ENCODE measurements around the gene DYNLT2B. TPM values are rescaled to one million over a fixed set of nuclear protein-coding genes. Genes with fewer than 3 reads are reported as not detected.
A peak's percentile ranks its signal among the peaks of the same experiment; 100 is the strongest.

DYNLT2B gene
- total and polyA plus RNA-seq, 9 donors = 7.7 to 30.2 (median 9.5) TPM

DNA sequence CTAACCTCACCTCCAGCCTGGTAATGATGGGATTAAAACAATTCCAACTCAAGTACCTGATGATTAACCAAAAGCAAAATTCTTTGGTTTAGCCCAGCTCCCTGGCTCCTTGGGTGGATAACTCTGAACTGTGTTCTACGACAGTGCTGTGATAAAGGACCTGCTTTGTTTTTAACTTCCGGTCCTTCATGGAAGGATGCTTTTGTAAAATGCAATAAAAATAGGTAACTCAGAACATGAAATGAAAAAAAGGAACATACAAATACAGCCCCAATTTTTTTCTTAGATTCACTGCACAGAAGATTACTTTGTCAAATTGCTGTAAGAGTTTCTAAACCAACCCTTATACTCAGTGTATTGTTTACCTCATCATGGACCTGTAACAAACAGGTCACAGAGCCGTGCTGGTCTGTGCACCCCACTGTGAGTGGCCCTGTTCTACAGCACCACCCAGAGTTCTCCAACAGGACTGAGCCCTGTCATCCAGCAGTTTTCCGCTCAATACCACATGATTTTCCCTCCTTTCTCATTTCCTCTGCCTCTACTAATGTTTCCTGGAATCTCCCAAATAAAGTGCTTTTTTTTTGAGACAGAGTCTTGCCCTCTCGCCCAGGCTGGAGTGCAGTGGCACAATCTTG is 25.6 kb downstream of the DYNLT2B start:
- 80 to 85% (median 82%) methylated on average over 5 of the region's 5 CpGs for WGBS, 3 donors
- Histone ChIP-seq H3K27me3 (no peaks in the 10 kb centered on the region), H3K9me3 (no peaks in the 10 kb centered on the region), H3K36me3 (no peaks in the 10 kb centered on the region), H3K27ac (no peak overlapping the region), H3K4me1 (ENCODE audit: insufficient read depth) (no peaks in the 10 kb centered on the region), H3K4me3 (no peak overlapping the region)
- intact Hi-C loops (cut with DNase I) = no loop called here
- TF ChIP-seq, protein P1, sequence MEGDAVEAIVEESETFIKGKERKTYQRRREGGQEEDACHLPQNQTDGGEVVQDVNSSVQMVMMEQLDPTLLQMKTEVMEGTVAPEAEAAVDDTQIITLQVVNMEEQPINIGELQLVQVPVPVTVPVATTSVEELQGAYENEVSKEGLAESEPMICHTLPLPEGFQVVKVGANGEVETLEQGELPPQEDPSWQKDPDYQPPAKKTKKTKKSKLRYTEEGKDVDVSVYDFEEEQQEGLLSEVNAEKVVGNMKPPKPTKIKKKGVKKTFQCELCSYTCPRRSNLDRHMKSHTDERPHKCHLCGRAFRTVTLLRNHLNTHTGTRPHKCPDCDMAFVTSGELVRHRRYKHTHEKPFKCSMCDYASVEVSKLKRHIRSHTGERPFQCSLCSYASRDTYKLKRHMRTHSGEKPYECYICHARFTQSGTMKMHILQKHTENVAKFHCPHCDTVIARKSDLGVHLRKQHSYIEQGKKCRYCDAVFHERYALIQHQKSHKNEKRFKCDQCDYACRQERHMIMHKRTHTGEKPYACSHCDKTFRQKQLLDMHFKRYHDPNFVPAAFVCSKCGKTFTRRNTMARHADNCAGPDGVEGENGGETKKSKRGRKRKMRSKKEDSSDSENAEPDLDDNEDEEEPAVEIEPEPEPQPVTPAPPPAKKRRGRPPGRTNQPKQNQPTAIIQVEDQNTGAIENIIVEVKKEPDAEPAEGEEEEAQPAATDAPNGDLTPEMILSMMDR (IDR thresholded peaks at IDR 0.05) = no peak
- no peak for TF ChIP-seq POLR2A (IDR thresholded peaks at IDR 0.05)
- TF ChIP-seq EP300 (IDR thresholded peaks at IDR 0.05) = no peak
- no peak for DNase-seq

DNA sequence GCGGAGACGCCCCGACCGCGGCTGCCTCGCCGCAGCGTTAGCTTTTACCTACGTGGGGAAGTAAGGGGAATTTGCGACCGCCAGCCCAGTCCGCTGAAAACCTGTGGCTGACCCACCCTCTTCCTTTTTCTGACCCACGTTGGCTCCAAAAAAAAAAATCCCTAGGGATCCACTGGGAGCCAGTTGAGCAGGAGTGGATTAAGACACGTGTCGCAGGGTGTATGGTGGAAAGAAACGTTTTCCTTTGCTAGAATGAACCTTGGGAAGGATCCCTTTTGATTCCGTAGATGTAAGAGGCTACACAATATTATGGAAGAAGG is 29.9 kb downstream of the DYNLT2B start:
- Histone ChIP-seq H3K36me3 (no peaks in the 10 kb centered on the region), H3K27ac (peak overlapping the region; percentile 63 to 84), H3K27me3 (no peaks in the 10 kb centered on the region), H3K4me1 (ENCODE audit: insufficient read depth) (peaks cover 6% of the 10 kb centered on the region), H3K9me3 (no peaks in the 10 kb centered on the region), H3K4me3 (peak overlapping the region; percentile 59)
- TF ChIP-seq, protein P1 (IDR thresholded peaks at IDR 0.05) = no peak
- TF ChIP-seq POLR2A (IDR thresholded peaks at IDR 0.05) (no peak), EP300 (IDR thresholded peaks at IDR 0.05) (no peak)
- no peak for DNase-seq
- intact Hi-C loops (cut with DNase I) = no loop called here
- 1% methylated on average over 17 of the region's 17 CpGs for WGBS, 3 donors

DNA sequence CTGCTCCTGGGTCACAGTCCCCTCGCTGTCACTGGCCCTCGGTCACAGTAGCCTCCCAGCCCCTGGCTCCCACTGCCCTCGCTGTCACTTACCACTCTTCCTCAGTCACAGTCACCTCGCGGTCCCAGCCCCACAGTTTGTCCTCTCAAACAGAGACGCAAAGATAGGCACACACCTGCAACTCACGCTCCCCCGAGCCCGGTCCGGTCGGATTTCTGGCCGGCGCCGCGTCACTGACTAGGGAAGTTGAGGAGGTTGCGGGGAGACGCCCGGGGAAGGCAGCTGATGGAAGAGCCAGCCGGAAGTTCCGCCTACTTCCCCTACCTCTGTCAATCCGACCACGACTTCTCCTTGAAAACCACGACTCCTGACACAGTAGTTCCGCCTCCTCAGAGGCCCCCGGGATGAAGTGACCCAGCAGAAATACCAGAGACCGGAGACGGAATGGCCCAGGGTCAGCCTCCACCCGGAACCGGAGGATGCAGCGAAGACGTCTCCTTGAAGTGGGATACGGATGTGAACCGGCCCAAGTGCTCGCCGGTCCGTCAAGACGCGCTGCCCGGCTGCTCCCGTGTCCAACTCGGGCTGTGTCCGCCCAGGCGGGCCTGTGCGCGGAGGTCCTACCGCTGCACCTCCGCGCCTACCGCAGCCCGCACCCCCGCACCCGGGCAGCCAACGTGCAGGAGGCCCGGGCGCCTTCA is 30.4 kb downstream of the DYNLT2B start, which contains the start of gene PCYT1A:
PCYT1A (minus strand) TSS at position 287 of the 701 bp plus-strand sequence. CDS start 17,195 bp downstream, outside the sequence.
- H3K36me3 ChIP-seq = no peaks in the 10 kb centered on the region
- WGBS, 3 donors = 0 to 1% (median 0%) methylated on average over 43 to 55 of the region's 55 CpGs

DNA sequence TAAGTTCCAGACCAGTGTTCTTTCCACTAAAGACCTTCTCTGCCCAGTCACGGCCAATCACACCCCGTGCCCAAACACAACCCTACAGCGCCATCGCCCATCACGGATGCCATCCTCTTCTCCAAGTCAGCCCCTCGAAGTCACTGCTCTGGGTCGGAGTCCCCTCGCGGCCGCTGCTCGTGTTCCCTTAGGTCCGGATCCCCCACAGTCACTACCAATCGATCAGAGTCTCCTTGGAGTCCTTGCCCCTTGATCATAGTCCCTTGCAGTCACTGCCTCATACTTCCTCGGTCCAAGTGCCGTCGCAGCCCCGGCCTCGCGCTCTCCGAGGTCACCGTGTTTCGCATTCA is 31.0 kb downstream of the DYNLT2B start:
- TF ChIP-seq, protein P1 (IDR thresholded peaks at IDR 0.05) = no peak
- no peaks in the 10 kb centered on the region for H3K27me3 ChIP-seq
- peak overlapping the region in 1 of 2 donors; percentile 84 for H3K27ac ChIP-seq
- no peaks in the 10 kb centered on the region for H3K9me3 ChIP-seq
- peaks cover 6% of the 10 kb centered on the region for H3K4me1 ChIP-seq (ENCODE audit: insufficient read depth)
- 0 to 1% (median 1%) methylated on average over 22 of the region's 22 CpGs for WGBS, 3 donors
- peak overlapping the region; percentile 59 for H3K4me3 ChIP-seq
- no peaks in the 10 kb centered on the region for H3K36me3 ChIP-seq
- intact Hi-C loops (cut with DNase I) = no loop called here
- DNase-seq = peak in 2 of 5 donors; percentile 11 to 51

More for the DNA sequence above, 30.4 kb downstream of the DYNLT2B start, which contains the start of gene PCYT1A:
- no peaks in the 10 kb centered on the region for H3K9me3 ChIP-seq
- intact Hi-C loops (cut with DNase I) = no loop called here
- H3K4me1 ChIP-seq (ENCODE audit: insufficient read depth) = peaks cover 6% of the 10 kb centered on the region
- peak within 1 kb of the TSS; percentile 63 to 84 for H3K27ac ChIP-seq
- TF ChIP-seq, protein P1 (IDR thresholded peaks at IDR 0.05) = no peak
- peak; percentile 44 for TF ChIP-seq POLR2A (IDR thresholded peaks at IDR 0.05)
- peak; percentile 82 to 89 (median 85) for DNase-seq
- no peaks in the 10 kb centered on the region for H3K27me3 ChIP-seq
- peak within 1 kb of the TSS; percentile 59 for H3K4me3 ChIP-seq
